Measurements from ENCODE around the gene CHN2.

CHN2 gene

DNA sequence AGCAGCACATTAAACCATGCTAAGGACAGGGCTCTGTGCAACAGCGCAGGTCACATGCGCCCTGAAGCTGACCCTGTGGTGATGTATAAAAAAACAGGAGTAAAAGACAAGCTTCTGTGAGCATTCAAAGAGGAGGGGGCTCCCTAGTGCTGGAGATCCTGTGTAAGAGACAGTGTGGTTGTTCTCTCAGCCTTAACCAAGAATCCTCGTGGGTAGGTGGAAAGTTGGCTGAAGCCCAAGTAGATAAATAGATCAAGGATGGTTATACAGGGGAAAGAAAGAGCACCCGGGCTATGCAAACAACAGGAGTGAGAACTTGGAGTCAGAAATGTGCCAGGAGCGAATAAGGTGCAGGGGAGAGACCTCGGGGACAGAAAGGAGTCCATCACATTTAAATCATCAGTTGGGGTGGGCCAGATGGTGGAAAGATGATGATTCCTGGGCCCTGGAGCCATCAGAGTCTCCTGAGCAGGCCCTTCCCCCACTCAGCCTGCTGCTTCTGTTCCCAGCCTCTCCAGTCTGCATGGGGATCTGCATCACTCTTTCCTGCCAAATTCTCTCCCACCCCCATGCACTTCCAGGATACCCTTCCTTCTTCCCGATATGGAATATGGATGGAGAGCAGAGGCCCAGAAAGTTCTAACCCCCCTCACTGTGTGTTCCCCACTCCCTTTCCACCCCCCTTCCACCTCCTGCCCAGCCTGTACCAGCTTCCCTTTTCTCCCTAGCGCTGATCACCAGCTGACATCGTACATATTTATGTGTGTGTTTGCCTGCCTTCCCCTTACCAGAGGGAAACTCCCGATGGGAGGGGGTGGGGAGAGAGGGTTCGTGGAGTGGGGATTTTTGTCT, 291.0 kb downstream of the CHN2 start:
- peak; percentile 44 for DNase-seq
- TF ChIP-seq, protein P1, sequence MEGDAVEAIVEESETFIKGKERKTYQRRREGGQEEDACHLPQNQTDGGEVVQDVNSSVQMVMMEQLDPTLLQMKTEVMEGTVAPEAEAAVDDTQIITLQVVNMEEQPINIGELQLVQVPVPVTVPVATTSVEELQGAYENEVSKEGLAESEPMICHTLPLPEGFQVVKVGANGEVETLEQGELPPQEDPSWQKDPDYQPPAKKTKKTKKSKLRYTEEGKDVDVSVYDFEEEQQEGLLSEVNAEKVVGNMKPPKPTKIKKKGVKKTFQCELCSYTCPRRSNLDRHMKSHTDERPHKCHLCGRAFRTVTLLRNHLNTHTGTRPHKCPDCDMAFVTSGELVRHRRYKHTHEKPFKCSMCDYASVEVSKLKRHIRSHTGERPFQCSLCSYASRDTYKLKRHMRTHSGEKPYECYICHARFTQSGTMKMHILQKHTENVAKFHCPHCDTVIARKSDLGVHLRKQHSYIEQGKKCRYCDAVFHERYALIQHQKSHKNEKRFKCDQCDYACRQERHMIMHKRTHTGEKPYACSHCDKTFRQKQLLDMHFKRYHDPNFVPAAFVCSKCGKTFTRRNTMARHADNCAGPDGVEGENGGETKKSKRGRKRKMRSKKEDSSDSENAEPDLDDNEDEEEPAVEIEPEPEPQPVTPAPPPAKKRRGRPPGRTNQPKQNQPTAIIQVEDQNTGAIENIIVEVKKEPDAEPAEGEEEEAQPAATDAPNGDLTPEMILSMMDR (IDR thresholded peaks at IDR 0.05; ENCODE audit: low read depth, low read length): no peak
- Histone ChIP-seq H3K4me3 (ENCODE audit: low read depth, low read length) (no peak overlapping the region), H3K27ac (peak overlapping the region; percentile 15; the same call in 1 of the 2 replicates), H3K9me3 (ENCODE audit: severe bottlenecking) (no peaks in the 10 kb centered on the region), H3K27me3 (ENCODE audit: insufficient read depth, low read depth, severe bottlenecking) (no peaks in the 10 kb centered on the region), H3K36me3 (no peaks in the 10 kb centered on the region; the same call in 1 of the 2 replicates)

DNA sequence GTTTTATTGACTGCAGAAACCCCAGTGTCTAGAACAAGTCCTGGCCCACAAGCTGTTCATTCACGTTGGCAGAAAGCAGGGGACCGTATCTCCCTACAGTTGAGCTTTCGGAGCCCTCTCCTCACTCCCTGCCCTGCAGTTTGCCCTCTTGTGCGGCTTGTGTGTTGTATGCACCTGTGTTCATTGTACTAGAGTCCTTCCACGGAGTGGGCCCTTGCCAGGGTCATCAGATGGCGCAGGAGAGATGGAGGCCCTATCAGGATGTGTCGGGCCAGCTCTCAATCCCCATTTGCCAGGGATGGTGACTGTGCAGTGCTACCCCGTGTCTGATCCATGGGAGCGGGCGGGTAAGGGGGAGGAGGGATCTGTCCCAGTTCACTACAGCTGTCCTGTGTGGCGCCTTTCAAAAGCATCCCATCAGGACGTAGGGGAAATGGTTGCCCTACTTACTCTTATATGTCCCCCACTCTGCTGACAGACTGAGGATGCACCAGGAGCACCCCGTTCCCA, 291.7 kb downstream of the CHN2 start:
- no peak for DNase-seq
- Histone ChIP-seq H3K27me3 (ENCODE audit: insufficient read depth, low read depth, severe bottlenecking) (no peaks in the 10 kb centered on the region), H3K27ac (peak overlapping the region; percentile 15; the same call in 1 of the 2 replicates), H3K9me3 (ENCODE audit: severe bottlenecking) (no peaks in the 10 kb centered on the region), H3K36me3 (no peaks in the 10 kb centered on the region; the same call in 1 of the 2 replicates), H3K4me3 (ENCODE audit: low read depth, low read length) (no peak overlapping the region)
- TF ChIP-seq, protein P1 (IDR thresholded peaks at IDR 0.05; ENCODE audit: low read depth, low read length): no peak

DNA sequence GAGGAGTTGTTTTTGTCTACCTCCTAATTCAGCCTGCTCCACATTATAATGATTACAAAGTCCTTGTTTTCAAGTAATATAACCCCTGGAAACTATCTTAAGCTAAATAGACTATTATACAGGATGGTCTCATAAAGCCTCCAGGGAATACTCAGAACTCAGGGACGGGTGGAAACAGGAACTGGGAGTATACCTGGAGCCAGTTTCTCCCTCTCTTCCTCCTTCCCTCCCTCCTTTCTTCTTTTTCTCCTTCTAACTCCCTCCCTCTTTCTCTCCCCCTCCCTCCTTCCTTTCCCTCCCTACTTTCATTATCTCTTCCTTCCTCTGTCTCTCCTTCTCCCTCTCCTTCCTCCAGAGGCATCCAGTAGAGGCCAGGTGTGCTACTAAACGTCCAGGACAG, 292.8 kb downstream of the CHN2 start:
- TF ChIP-seq, protein P1 (IDR thresholded peaks at IDR 0.05; ENCODE audit: low read depth, low read length): no peak
- Histone ChIP-seq H3K9me3 (ENCODE audit: severe bottlenecking) (no peaks in the 10 kb centered on the region), H3K36me3 (no peaks in the 10 kb centered on the region; the same call in 1 of the 2 replicates), H3K4me3 (ENCODE audit: low read depth, low read length) (no peak overlapping the region), H3K27me3 (ENCODE audit: insufficient read depth, low read depth, severe bottlenecking) (no peaks in the 10 kb centered on the region), H3K27ac (no peak overlapping the region)
- DNase-seq: no peak

DNA sequence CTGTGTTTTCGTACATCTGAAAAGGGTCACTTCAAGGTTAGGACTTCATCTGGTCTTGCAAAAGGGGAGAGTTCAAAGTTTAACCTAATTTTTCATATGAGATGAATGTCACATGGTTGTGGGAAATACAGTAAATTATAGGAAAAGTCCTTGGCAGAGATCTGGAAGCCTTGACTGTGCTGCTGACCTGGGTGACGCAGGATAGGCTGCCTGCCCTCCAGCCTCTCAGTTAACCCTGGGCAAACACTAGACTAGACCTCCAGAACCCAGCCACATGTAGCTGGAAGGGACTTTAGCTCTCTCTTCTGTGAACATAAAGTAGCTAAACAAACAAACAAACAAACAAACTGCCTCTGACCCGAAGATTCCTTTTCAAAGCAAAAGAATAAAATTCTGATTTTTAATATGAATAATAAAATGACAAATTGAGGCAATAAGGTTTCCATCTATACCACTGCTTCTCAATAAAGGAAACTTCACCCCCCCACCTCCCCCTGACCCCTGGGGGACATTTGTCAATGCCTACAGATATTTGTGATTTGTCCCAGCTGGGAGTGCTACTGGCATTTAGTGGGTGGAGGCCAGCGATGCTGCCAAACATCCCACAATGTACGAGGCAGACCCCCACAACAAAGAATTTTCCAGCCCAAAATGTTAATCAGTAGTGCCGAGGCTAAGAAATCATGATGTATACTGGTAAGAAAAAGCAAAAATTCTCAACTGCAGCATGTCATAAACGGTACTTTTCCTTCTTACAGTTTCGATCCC, 293.8 kb downstream of the CHN2 start:
- TF ChIP-seq, protein P1 (IDR thresholded peaks at IDR 0.05; ENCODE audit: low read depth, low read length): no peak
- Histone ChIP-seq H3K27ac (no peak overlapping the region), H3K9me3 (ENCODE audit: severe bottlenecking) (no peaks in the 10 kb centered on the region), H3K36me3 (no peaks in the 10 kb centered on the region; the same call in 1 of the 2 replicates), H3K27me3 (ENCODE audit: insufficient read depth, low read depth, severe bottlenecking) (no peaks in the 10 kb centered on the region), H3K4me3 (ENCODE audit: low read depth, low read length) (no peak overlapping the region)
- DNase-seq: no peak

DNA sequence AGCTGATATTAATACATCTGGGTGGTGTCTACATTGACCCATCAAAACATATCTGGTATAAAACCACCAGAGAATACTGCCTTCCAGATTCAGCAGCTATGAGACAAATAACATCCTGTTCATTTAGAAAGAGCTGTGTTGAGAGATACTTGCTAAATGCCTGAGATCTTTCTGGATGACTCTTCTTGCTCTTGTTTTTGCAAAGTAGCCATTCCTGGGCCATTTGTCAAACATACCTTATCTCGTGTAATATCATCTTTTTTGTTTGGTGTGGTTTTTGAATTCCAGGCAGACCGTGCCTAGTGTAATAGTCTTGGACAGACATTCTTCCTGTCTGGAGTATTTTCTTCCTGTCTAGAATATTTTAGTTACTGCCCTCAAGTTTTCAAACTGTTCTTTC, 294.4 kb downstream of the CHN2 start:
- no peaks in the 10 kb centered on the region; the same call in 1 of the 2 replicates for H3K36me3 ChIP-seq
- TF ChIP-seq, protein P1 (IDR thresholded peaks at IDR 0.05; ENCODE audit: low read depth, low read length): no peak
- no peaks in the 10 kb centered on the region for H3K9me3 ChIP-seq (ENCODE audit: severe bottlenecking)
- H3K27me3 ChIP-seq (ENCODE audit: insufficient read depth, low read depth, severe bottlenecking): no peaks in the 10 kb centered on the region
- no peak for DNase-seq
- H3K27ac ChIP-seq: no peak overlapping the region
- no peak overlapping the region for H3K4me3 ChIP-seq (ENCODE audit: low read depth, low read length)

Measured in WERI-Rb-1 (cell line).